ENCODE data around the gene EML6.

GRCh38 chr2:54977149-54977548 lies 253.7 kb downstream of the EML6 start:
- TF ChIP-seq, protein P1, sequence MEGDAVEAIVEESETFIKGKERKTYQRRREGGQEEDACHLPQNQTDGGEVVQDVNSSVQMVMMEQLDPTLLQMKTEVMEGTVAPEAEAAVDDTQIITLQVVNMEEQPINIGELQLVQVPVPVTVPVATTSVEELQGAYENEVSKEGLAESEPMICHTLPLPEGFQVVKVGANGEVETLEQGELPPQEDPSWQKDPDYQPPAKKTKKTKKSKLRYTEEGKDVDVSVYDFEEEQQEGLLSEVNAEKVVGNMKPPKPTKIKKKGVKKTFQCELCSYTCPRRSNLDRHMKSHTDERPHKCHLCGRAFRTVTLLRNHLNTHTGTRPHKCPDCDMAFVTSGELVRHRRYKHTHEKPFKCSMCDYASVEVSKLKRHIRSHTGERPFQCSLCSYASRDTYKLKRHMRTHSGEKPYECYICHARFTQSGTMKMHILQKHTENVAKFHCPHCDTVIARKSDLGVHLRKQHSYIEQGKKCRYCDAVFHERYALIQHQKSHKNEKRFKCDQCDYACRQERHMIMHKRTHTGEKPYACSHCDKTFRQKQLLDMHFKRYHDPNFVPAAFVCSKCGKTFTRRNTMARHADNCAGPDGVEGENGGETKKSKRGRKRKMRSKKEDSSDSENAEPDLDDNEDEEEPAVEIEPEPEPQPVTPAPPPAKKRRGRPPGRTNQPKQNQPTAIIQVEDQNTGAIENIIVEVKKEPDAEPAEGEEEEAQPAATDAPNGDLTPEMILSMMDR (IDR thresholded peaks at IDR 0.05), result no peak
- no peak for TF ChIP-seq POLR2A (IDR thresholded peaks at IDR 0.05)
